Subcutaneous adipose tissue (tissue), 4 donors: ENCODE measurements around the gene IFNGR2. TPM values are rescaled to one million over a fixed set of nuclear protein-coding genes. Genes with fewer than 3 reads are reported as not detected.

ENCODE experiments used
- CTCF ChIP-seq: fragments of 450-650 bp; IDR thresholded peaks from one replicate; pipeline ENCODE4 v1.5.1; 2016; ENCODE audit warnings: low read depth, mild to moderate bottlenecking, control low read depth, antibody characterized with exemption, moderate library complexity
- total RNA-seq, 4 donors: library from RNA; depleted of rRNA; stranded (reverse); fragments of >200 nt; gene quantifications; one replicate each; pipeline ENCODE4 v1.1.0, GENCODE V29; 2016

The IFNGR2 gene
- total RNA-seq, 4 donors from 2014 or later = 64.2 to 208 (median 106) TPM

GRCh38 chr21:33424214-33424613 is 21.0 kb downstream of the IFNGR2 start:
- no peak for TF ChIP-seq CTCF

- no peak for TF ChIP-seq CTCF
These were observed 22.6 kb downstream of the IFNGR2 start for GRCh38 chr21:33425825-33426224.

- TF ChIP-seq CTCF = no peak
These were observed 23.8 kb downstream of the IFNGR2 start for GRCh38 chr21:33427051-33427450.

GRCh38 chr21:33428669-33429068 is 25.5 kb downstream of the IFNGR2 start:
- TF ChIP-seq CTCF = no peak

- no peak for TF ChIP-seq CTCF
These were observed 27.6 kb downstream of the IFNGR2 start for GRCh38 chr21:33430858-33431257.

- no peak for TF ChIP-seq CTCF
These were observed 29.3 kb downstream of the IFNGR2 start for GRCh38 chr21:33432496-33432895.

GRCh38 chr21:33433001-33433400 is 29.8 kb downstream of the IFNGR2 start:
- no peak for TF ChIP-seq CTCF
